ENCODE measurements around the gene CEMIP2. TPM values are rescaled to one million over a fixed set of nuclear protein-coding genes. Genes with fewer than 3 reads are reported as not detected.

CEMIP2 gene
- total RNA-seq, 1 experiment from 2014 or later, result 28.4 TPM

GRCh38 chr9:71814815-71815214 is 46.5 kb upstream of the CEMIP2 start:
- Histone ChIP-seq H3K9me3 (no peaks in the 10 kb centered on the region), H3K36me3 (ENCODE audit: control insufficient read depth, insufficient read depth, low read length) (no peaks in the 10 kb centered on the region), H3K4me1 (no peaks in the 10 kb centered on the region), H3K27me3 (replicated peaks; ENCODE audit: control insufficient read depth, insufficient read depth, low read length) (no peaks in the 10 kb centered on the region), H3K4me3 (ENCODE audit: low read depth, low read length) (no peak overlapping the region)
- Mint-ChIP-seq H3K4me3 (ENCODE audit: unreplicated experiment) (no peak overlapping the region), H3K9me3 (ENCODE audit: unreplicated experiment) (no peaks in the 10 kb centered on the region), H3K4me1 (ENCODE audit: low read depth, unreplicated experiment) (no peaks in the 10 kb centered on the region), H3K27me3 (ENCODE audit: insufficient read depth, unreplicated experiment) (no peaks in the 10 kb centered on the region), H3K27ac (ENCODE audit: unreplicated experiment) (no peak overlapping the region), H3K36me3 (ENCODE audit: insufficient read depth, unreplicated experiment) (no peaks in the 10 kb centered on the region)
- TF ChIP-seq CTCF (IDR thresholded peaks at IDR 0.05; ENCODE audit: insufficient read depth in 1 of 2, low read depth in 1 of 2, low read length in 1 of 2, severe bottlenecking in 1 of 2, unreplicated experiment in 1 of 2), result no peak
- CTCF ChIA-PET, result no interaction called here
- POLR2A ChIA-PET, result no interaction called here
- no TSS peak for BruUV-seq (replicated peaks)
- DNase-seq, result no peak
- intact Hi-C loops (cut with micrococcal nuclease; ENCODE audit: unreplicated experiment), result loop anchor here (5.0 kb wide), 1 partner anchor 97 kb away; the partner anchor contains the start of genes ABHD17B and C9orf85

- Mint-ChIP-seq H3K27me3 (ENCODE audit: insufficient read depth, unreplicated experiment) (no peaks in the 10 kb centered on the region), H3K4me1 (ENCODE audit: low read depth, unreplicated experiment) (no peaks in the 10 kb centered on the region), H3K9me3 (ENCODE audit: unreplicated experiment) (no peaks in the 10 kb centered on the region), H3K4me3 (ENCODE audit: unreplicated experiment) (no peak overlapping the region), H3K36me3 (ENCODE audit: insufficient read depth, unreplicated experiment) (no peaks in the 10 kb centered on the region), H3K27ac (ENCODE audit: unreplicated experiment) (no peak overlapping the region)
- no peaks in the 10 kb centered on the region for H3K36me3 ChIP-seq (ENCODE audit: control insufficient read depth, insufficient read depth, low read length)
- POLR2A ChIA-PET, result no interaction called here
- no TSS peak for BruUV-seq (replicated peaks)
- H3K9me3 ChIP-seq, result no peaks in the 10 kb centered on the region
- no peaks in the 10 kb centered on the region for H3K4me1 ChIP-seq
- CTCF ChIA-PET, result no interaction called here
- H3K4me3 ChIP-seq (ENCODE audit: low read depth, low read length), result no peak overlapping the region
- no peak for TF ChIP-seq CTCF (IDR thresholded peaks at IDR 0.05; ENCODE audit: insufficient read depth in 1 of 2, low read depth in 1 of 2, low read length in 1 of 2, severe bottlenecking in 1 of 2, unreplicated experiment in 1 of 2)
- intact Hi-C loops (cut with micrococcal nuclease; ENCODE audit: unreplicated experiment), result no loop called here
- no peaks in the 10 kb centered on the region for H3K27me3 ChIP-seq (replicated peaks; ENCODE audit: control insufficient read depth, insufficient read depth, low read length)
- DNase-seq, result no peak
Measured at GRCh38 chr9:71814226-71814625, 45.9 kb upstream of the CEMIP2 start.

- no peak overlapping the region for H3K4me3 ChIP-seq (ENCODE audit: low read depth, low read length)
- H3K9me3 ChIP-seq, result no peaks in the 10 kb centered on the region
- no peaks in the 10 kb centered on the region for H3K36me3 Mint-ChIP-seq (ENCODE audit: insufficient read depth, unreplicated experiment)
- no peaks in the 10 kb centered on the region for H3K4me1 ChIP-seq
- ChIA-PET CTCF (interaction anchor here (0.5 kb wide), 1 partner anchor 124 kb away, joined by 3 read pairs; no protein-coding TSS in a partner anchor), POLR2A (no interaction called here)
- TF ChIP-seq CTCF (IDR thresholded peaks at IDR 0.05; ENCODE audit: insufficient read depth in 1 of 2, low read depth in 1 of 2, low read length in 1 of 2, severe bottlenecking in 1 of 2, unreplicated experiment in 1 of 2), result no peak
- H3K27ac Mint-ChIP-seq (ENCODE audit: unreplicated experiment), result no peak overlapping the region
- no peaks in the 10 kb centered on the region for H3K27me3 ChIP-seq (replicated peaks; ENCODE audit: control insufficient read depth, insufficient read depth, low read length)
- H3K9me3 Mint-ChIP-seq (ENCODE audit: unreplicated experiment), result no peaks in the 10 kb centered on the region
- no peaks in the 10 kb centered on the region for H3K27me3 Mint-ChIP-seq (ENCODE audit: insufficient read depth, unreplicated experiment)
- H3K36me3 ChIP-seq (ENCODE audit: control insufficient read depth, insufficient read depth, low read length), result no peaks in the 10 kb centered on the region
- intact Hi-C loops (cut with micrococcal nuclease; ENCODE audit: unreplicated experiment), result no loop called here
- no peak overlapping the region for H3K4me3 Mint-ChIP-seq (ENCODE audit: unreplicated experiment)
- no peak for DNase-seq
- H3K4me1 Mint-ChIP-seq (ENCODE audit: low read depth, unreplicated experiment), result no peaks in the 10 kb centered on the region
- no TSS peak for BruUV-seq (replicated peaks)
Measured at GRCh38 chr9:71812385-71812784, 44.1 kb upstream of the CEMIP2 start.

Data from Caco-2 (cell line).